ENCODE measurements around the gene MCM8.

DNA sequence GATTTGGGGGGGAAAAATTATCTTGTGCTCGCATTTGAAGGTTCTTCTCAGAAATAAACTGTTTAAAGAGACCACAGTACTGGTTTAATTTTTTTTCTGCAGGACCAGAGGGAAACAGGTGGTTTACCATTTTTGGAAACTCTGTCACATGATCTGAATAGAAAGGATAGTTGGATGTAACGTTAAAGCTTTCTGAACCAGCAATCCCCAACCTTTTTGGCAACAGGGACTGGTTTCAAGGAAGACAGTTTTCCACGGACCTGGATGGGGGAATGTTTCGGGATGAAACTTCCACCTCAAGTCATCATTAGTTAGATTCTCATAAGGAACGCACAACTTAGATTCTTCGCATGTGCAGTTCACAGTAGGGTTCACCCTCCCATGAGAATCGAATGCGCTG, 50.4 kb downstream of the MCM8 start:
- TF ChIP-seq EZH2 (IDR thresholded peaks at IDR 0.05; ENCODE audit: borderline replicate concordance, insufficient read depth, low read depth, low read length, poor library complexity, severe bottlenecking) (no peak), CTCF (IDR thresholded peaks at IDR 0.05) (no peak)
